ENCODE results near the gene CSRNP2.

GRCh38 chr12:51055060-51055459, 28.3 kb downstream of the CSRNP2 start:
- TF ChIP-seq CTCF (IDR thresholded peaks at IDR 0.05) = no peak
- TF ChIP-seq POLR2A (IDR thresholded peaks at IDR 0.05) = no peak
